ENCODE data around the gene MPHOSPH9.
"Not testable (repeated sequence)": the region's sequence is repeated elsewhere in the genome, so short reads cannot be mapped to it uniquely, and the experiment has no call there.

The MPHOSPH9 gene

GRCh38 chr12:123248129-123248528 is 15.2 kb upstream of the MPHOSPH9 start:
- not testable (repeated sequence) for H3K27ac Mint-ChIP-seq, H3K27me3 Mint-ChIP-seq, ATAC-seq, H3K4me3 Mint-ChIP-seq, DNase-seq
- H3K4me1 Mint-ChIP-seq = peaks cover 67% of the 10 kb centered on the region
- peaks cover 0 to 11% of the 10 kb centered on the region in 2 donors for H3K9me3 Mint-ChIP-seq

GRCh38 chr12:123245678-123246077 is 12.7 kb upstream of the MPHOSPH9 start:
- H3K4me3 Mint-ChIP-seq = no peak overlapping the region
- no peak overlapping the region for H3K27ac Mint-ChIP-seq
- peaks cover 70% of the 10 kb centered on the region for H3K4me1 Mint-ChIP-seq
- no peak for DNase-seq
- no peaks in the 10 kb centered on the region for H3K27me3 Mint-ChIP-seq
- no peak for ATAC-seq
- peaks cover 0 to 11% of the 10 kb centered on the region in 2 donors for H3K9me3 Mint-ChIP-seq

DNA sequence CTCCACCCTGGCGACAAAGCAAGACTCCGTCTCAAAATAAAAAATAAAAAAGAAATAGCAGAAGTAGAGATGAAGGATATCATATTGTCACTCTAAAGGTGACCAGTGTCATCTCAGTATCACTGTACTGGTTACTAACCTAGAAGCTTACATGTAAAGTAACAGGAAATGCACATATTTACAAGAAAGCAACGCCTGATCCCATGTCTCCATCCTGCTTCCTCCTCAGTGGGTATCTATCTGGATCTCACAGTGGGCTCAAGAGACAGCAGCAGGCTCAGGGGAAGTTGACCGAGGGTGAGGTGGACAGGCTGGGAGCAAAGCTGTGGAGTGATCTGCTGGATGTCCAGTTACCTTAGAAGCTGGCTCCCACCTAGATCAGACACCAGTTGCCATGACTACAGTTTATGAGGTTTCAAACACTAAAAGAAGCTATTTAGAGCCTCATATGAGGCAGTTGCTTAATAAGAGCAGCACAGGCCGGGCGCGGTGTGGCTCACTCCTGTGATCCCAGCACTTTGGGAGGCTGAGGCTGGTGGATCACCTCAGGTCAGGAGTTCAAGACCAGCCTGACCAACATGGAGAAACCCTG is 10.8 kb upstream of the MPHOSPH9 start:
- Mint-ChIP-seq H3K9me3 (peaks cover 0 to 11% of the 10 kb centered on the region in 2 donors), H3K4me1 (peaks cover 66% of the 10 kb centered on the region), H3K4me3 (no peak overlapping the region), H3K27me3 (no peaks in the 10 kb centered on the region), H3K27ac (peak overlapping the region in 1 of 2 donors; percentile 48)
- peak; percentile 28 for ATAC-seq
- no peak for DNase-seq

GRCh38 chr12:123242116-123242904 is 9.4 kb upstream of the MPHOSPH9 start:
- Mint-ChIP-seq H3K4me1 (peaks cover 64% of the 10 kb centered on the region), H3K27me3 (no peaks in the 10 kb centered on the region), H3K4me3 (peak overlapping the region; percentile 45 to 51), H3K9me3 (peaks cover 0 to under 1% of the 10 kb centered on the region in 2 donors), H3K27ac (peak overlapping the region; percentile 30 to 89)
- ATAC-seq = no peak
- DNase-seq = no peak

DNA sequence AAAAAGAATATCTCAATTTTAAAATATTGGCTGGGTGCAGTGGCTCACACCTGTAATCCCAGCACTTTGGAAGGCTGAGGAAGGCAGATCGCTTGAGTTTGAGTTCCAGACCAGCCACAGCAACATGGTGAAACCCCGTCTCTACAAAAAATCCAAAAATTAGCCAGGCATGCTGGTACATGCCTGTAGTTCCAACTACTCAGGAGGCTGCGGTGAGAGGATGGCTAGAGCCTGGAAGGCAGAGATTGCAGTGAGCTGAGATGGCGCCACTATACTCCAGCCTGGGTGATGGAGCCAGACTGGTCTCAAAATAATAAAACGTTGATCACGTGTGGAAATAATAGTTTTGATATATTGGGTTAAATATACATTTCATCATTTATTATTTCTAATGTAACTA is 6.0 kb upstream of the MPHOSPH9 start:
- H3K4me1 Mint-ChIP-seq = peaks cover 65% of the 10 kb centered on the region

GRCh38 chr12:123238330-123238682 is 5.4 kb upstream of the MPHOSPH9 start:
- H3K9me3 Mint-ChIP-seq = no peaks in the 10 kb centered on the region
- DNase-seq (no peak), ATAC-seq (no peak)
- H3K4me1 Mint-ChIP-seq = peaks cover 63% of the 10 kb centered on the region
- peak overlapping the region; percentile 67 to 86 for H3K27ac Mint-ChIP-seq
- H3K4me3 Mint-ChIP-seq = peak overlapping the region; percentile 53 to 65
- H3K27me3 Mint-ChIP-seq = no peaks in the 10 kb centered on the region

More for the DNA sequence above, 6.0 kb upstream of the MPHOSPH9 start:
- no peak for ATAC-seq
- Mint-ChIP-seq H3K9me3 (no peaks in the 10 kb centered on the region), H3K4me3 (no peak overlapping the region), H3K27me3 (no peaks in the 10 kb centered on the region), H3K27ac (no peak overlapping the region)
- no peak for DNase-seq

- H3K4me3 Mint-ChIP-seq = peak overlapping the region; percentile 53 to 65
- H3K4me1 Mint-ChIP-seq = peaks cover 66% of the 10 kb centered on the region
- DNase-seq (peak; percentile 48 to 54), ATAC-seq (peak; percentile 41)
- H3K27me3 Mint-ChIP-seq = no peaks in the 10 kb centered on the region
- peak overlapping the region; percentile 67 to 86 for H3K27ac Mint-ChIP-seq
- H3K9me3 Mint-ChIP-seq = no peaks in the 10 kb centered on the region
Measured at GRCh38 chr12:123237646-123238329, 4.8 kb upstream of the MPHOSPH9 start.

DNA sequence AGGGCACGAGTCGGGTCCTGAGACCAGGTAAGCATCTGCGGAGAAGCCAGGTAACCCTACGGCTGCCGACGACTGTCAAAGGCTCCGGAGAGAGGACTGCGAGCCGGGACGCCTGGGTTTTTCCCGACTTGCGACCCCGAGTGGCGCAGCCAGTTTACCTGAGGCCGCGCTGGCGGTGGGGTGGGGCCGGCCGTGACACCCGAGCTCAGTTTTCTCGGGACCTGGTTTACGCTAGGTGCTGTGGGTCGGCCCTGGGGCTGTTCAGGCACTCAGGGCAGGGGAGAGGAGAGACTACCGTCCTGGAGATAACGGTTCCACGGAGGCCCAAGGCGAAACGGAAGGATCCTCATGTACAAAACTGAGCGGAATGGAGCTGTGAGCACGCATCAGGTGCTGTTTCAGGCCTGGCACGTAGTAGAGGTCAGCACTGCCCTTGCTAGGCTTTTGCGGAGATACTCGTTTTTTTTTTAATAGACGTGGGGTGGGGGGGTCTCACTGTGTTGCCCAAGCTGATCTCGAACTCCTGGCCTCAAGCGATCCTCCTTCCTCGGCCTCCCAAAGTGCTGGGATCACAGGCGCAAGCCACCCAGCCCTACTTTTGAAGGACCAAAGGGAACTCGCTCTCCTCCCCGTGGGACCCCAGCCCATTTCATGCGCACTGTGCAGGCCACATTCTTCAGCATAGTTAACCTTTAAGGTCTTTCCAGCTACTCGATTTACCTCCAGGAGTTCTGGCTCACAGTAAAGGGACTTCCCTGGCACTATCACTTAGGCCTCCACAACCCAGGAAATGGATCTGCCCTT is 766 bp upstream of the MPHOSPH9 start:
- Mint-ChIP-seq H3K4me1 (peaks cover 65% of the 10 kb centered on the region), H3K27me3 (no peaks in the 10 kb centered on the region), H3K27ac (peak overlapping the region; percentile 99), H3K4me3 (peak overlapping the region; percentile 96 to 100), H3K9me3 (no peaks in the 10 kb centered on the region)
- ATAC-seq = peak; percentile 13
- DNase-seq = peak in 1 of 2 donors; percentile 23

DNA sequence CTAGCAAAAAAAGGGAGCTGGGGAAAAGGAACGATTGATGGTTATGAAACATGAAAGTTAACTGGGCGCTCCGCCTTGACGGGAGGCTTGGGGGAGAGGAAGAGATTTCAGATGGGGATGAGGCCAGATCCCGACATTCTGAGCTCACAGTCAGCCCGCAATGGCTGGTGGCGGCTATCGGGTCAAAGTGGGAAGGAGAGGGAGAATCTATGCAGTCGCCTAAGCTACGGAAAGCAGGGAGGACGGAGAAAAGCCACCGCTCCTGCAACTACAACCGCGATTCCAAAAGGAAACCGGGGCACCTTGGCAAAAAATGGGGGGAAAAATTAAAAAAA is 502 bp downstream of the MPHOSPH9 start:
- Mint-ChIP-seq H3K4me3 (peak overlapping the region; percentile 96 to 100), H3K27ac (peak overlapping the region; percentile 99), H3K9me3 (no peaks in the 10 kb centered on the region), H3K27me3 (no peaks in the 10 kb centered on the region), H3K4me1 (peaks cover 67% of the 10 kb centered on the region)
- ATAC-seq = no peak
- DNase-seq = no peak

DNA sequence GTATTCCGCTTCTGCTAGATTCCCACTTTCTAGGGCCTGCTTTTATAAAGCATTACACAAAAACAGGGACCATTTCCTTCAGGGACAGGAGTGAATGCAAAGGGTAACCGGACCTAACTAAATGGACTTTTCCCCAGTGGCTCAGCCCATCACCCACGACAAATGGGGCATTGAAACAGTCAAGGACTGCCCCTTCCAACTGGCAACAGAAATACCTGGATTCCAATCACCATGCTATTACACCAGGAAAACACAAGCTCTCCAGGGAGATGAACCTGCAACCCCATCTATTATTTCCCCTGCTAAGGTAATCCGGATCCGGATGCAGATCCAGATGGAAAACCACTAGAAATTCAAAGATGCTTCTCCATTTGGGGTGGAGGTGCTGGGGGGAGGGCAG is 1.0 kb downstream of the MPHOSPH9 start:
- DNase-seq = no peak
- Mint-ChIP-seq H3K4me3 (peak overlapping the region; percentile 96 to 100), H3K27ac (peak overlapping the region; percentile 99), H3K9me3 (no peaks in the 10 kb centered on the region), H3K4me1 (peaks cover 64% of the 10 kb centered on the region), H3K27me3 (no peaks in the 10 kb centered on the region)
- no peak for ATAC-seq

- H3K27me3 Mint-ChIP-seq = no peaks in the 10 kb centered on the region
- peak overlapping the region in 1 of 2 donors; percentile 93 for H3K27ac Mint-ChIP-seq
- H3K4me1 Mint-ChIP-seq = peaks cover 62% of the 10 kb centered on the region
- no peak for ATAC-seq
- DNase-seq = no peak
- no peaks in the 10 kb centered on the region for H3K9me3 Mint-ChIP-seq
- H3K4me3 Mint-ChIP-seq = peak overlapping the region; percentile 69 to 87
Measured at GRCh38 chr12:123229051-123229450, 3.9 kb downstream of the MPHOSPH9 start.

GRCh38 chr12:123227581-123228258 is 5.2 kb downstream of the MPHOSPH9 start:
- H3K27ac Mint-ChIP-seq = no peak overlapping the region
- ATAC-seq = no peak
- peaks cover 64% of the 10 kb centered on the region for H3K4me1 Mint-ChIP-seq
- no peak for DNase-seq
- H3K4me3 Mint-ChIP-seq = peak overlapping the region; percentile 30 to 50
- no peaks in the 10 kb centered on the region for H3K9me3 Mint-ChIP-seq
- no peaks in the 10 kb centered on the region for H3K27me3 Mint-ChIP-seq

GRCh38 chr12:123225443-123225842 is 7.5 kb downstream of the MPHOSPH9 start:
- Mint-ChIP-seq H3K27me3 (no peaks in the 10 kb centered on the region), H3K4me3 (peak overlapping the region in 1 of 2 donors; percentile 42), H3K4me1 (peaks cover 67% of the 10 kb centered on the region), H3K27ac (peak overlapping the region in 1 of 2 donors; percentile 57), H3K9me3 (no peaks in the 10 kb centered on the region)
- no peak for ATAC-seq
- DNase-seq = no peak

DNA sequence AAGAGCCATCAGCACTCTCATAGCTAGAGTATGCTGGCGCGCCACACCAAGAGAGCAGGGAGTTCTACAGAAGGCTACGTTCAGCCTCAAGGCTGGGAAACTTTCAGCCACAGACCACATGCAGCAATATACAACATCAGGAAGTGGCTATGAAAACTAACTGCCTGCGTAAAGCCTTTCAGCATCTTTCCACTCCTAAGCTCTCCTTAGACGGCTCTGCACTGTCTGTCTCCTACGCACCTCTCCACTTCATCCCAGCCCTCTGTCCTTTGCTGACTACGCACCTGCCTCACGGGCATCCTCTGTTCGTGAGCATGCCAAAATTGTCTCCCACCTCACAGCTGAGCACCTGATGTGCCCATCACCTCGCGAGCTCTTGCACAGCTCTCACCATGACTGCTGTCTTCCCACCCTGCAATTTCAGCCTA is 9.7 kb downstream of the MPHOSPH9 start:
- H3K4me1 Mint-ChIP-seq = peaks cover 54% of the 10 kb centered on the region
- ATAC-seq (peak; percentile 99), DNase-seq (peak; percentile 39 to 62)
- H3K4me3 Mint-ChIP-seq = peak overlapping the region; percentile 73
- H3K27me3 Mint-ChIP-seq = no peaks in the 10 kb centered on the region
- H3K9me3 Mint-ChIP-seq = no peaks in the 10 kb centered on the region
- H3K27ac Mint-ChIP-seq = peak overlapping the region; percentile 6 to 77

DNA sequence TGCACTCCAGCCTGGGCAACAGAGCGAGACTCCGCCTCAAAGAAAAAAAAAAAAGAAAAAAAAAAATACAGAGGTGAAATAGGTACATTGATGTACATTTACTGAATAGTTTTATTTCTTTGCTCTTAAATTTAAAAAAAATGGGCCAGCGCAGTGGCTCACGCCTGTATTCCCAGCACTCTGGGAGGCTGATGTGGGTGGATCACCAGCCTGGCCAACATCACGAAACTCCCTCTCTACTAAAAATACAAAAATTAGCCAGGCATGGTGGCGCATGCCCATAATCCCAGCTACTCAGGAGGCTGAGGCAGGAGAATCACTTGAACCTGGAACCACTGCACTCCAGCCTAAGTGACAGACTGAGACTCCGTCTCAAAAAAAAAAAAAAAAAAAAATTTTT is 25.1 kb downstream of the MPHOSPH9 start:
- H3K27me3 Mint-ChIP-seq, H3K27ac Mint-ChIP-seq, DNase-seq, ATAC-seq, H3K4me3 Mint-ChIP-seq, H3K9me3 Mint-ChIP-seq, H3K4me1 Mint-ChIP-seq: not testable (repeated sequence)

All from stimulated activated naive CD8-positive, alpha-beta T cell treated with anti-CD3 and anti-CD28 coated beads, Interleukin-15, amount 100 ng/mL, for 72 hours (primary cell).